ENCODE measurements around the gene SLC15A5.

SLC15A5 gene

GRCh38 chr12:16258963-16259362 lies 18.5 kb downstream of the SLC15A5 start:
- no peak for DNase-seq

- no peak for DNase-seq
Measured at GRCh38 chr12:16246264-16246663, 31.2 kb downstream of the SLC15A5 start.

- DNase-seq: no peak
Measured at GRCh38 chr12:16245209-16245608, 32.3 kb downstream of the SLC15A5 start.

GRCh38 chr12:16243487-16244412 lies 33.7 kb downstream of the SLC15A5 start:
- no peak for DNase-seq

- no peak for DNase-seq
Measured at GRCh38 chr12:16241346-16241745, 36.1 kb downstream of the SLC15A5 start.

GRCh38 chr12:16238661-16239060 lies 38.8 kb downstream of the SLC15A5 start:
- no peak for DNase-seq

GRCh38 chr12:16229676-16230075 lies 47.8 kb downstream of the SLC15A5 start:
- DNase-seq: no peak

- DNase-seq: no peak
Measured at GRCh38 chr12:16228067-16228466, 49.4 kb downstream of the SLC15A5 start.

GRCh38 chr12:16225692-16226091 lies 51.8 kb downstream of the SLC15A5 start:
- DNase-seq: no peak

- DNase-seq: no peak
Measured at GRCh38 chr12:16224196-16224595, 53.3 kb downstream of the SLC15A5 start.

- no peak for DNase-seq
Measured at GRCh38 chr12:16221776-16222175, 55.7 kb downstream of the SLC15A5 start.

GRCh38 chr12:16220120-16220519 lies 57.4 kb downstream of the SLC15A5 start:
- DNase-seq: no peak

- DNase-seq: no peak
Measured at GRCh38 chr12:16218934-16219751, 58.3 kb downstream of the SLC15A5 start.

GRCh38 chr12:16218234-16218633 lies 59.3 kb downstream of the SLC15A5 start:
- no peak for DNase-seq

- no peak for DNase-seq
Measured at GRCh38 chr12:16211731-16212130, 65.8 kb downstream of the SLC15A5 start.

- DNase-seq: no peak
Measured at GRCh38 chr12:16198884-16199283, 78.6 kb downstream of the SLC15A5 start.

GRCh38 chr12:16197600-16197999 lies 79.9 kb downstream of the SLC15A5 start:
- no peak for DNase-seq

- DNase-seq: no peak
Measured at GRCh38 chr12:16189849-16190248, 87.6 kb downstream of the SLC15A5 start.

GRCh38 chr12:16187660-16188059 lies 89.8 kb downstream of the SLC15A5 start:
- DNase-seq: no peak

- no peak for DNase-seq
Measured at GRCh38 chr12:16184681-16185080, 92.8 kb downstream of the SLC15A5 start.

- no peak for DNase-seq
Measured at GRCh38 chr12:16183541-16183940, 93.9 kb downstream of the SLC15A5 start.

GRCh38 chr12:16175840-16176239 lies 101.6 kb downstream of the SLC15A5 start:
- DNase-seq: no peak

- DNase-seq: no peak
Measured at GRCh38 chr12:16174282-16174681, 103.2 kb downstream of the SLC15A5 start.

GRCh38 chr12:16171348-16171747 lies 106.1 kb downstream of the SLC15A5 start:
- DNase-seq: no peak
